Adrenal gland (tissue), 12 donors: ENCODE data around the gene NIPSNAP3A. TPM values are rescaled to one million over a fixed set of nuclear protein-coding genes. Genes with fewer than 3 reads are reported as not detected.
A peak's percentile ranks its signal among the peaks of the same experiment; 100 is the strongest.

Experiments
- DNase-seq, 7 donors: peaks; one replicate each; pipeline ENCODE4 v3.0.0-alpha.2; 2019 to 2020
- H3K27ac ChIP-seq, 5 donors: fragments of 200-600 bp; sonication (generic) in 4 of 5; 1 replicate in 3 of 5; 2 replicates in 2 of 5; pipeline versions ENCODE4 v1.5.1 to v1.8.0; 2016 to 2020; ENCODE audit warnings: mild to moderate bottlenecking in 1 of 5
- H3K27me3 ChIP-seq: fragments of 200-600 bp; 2 replicates; pipeline ENCODE4 v1.8.0; 2021
- H3K36me3 ChIP-seq, 2 donors: fragments of 200-600 bp; replicated peaks in 1 of 2; 1 replicate in 1 of 2; 2 replicates in 1 of 2; pipeline versions ENCODE4 v1.5.1 to v1.8.0; 2018 to 2022
- H3K4me1 ChIP-seq, 2 donors: fragments of 200-600 bp; replicated peaks in 1 of 2; 1 replicate in 1 of 2; 2 replicates in 1 of 2; pipeline versions ENCODE4 v1.5.1 to v1.8.0; 2018 to 2021
- H3K4me3 ChIP-seq, 4 donors: fragments of 200-600 bp; sonication (generic) in 3 of 4; one replicate each; pipeline ENCODE4 v1.5.1; 2016 to 2018
- H3K9me3 ChIP-seq, 3 donors: fragments of 200-600 bp; sonication (generic) in 1 of 3; replicated peaks in 1 of 3; 1 replicate in 2 of 3; 2 replicates in 1 of 3; pipeline versions ENCODE4 v1.5.1 to v1.8.0; 2016 to 2021
- CTCF ChIP-seq, 6 experiments: fragments of 450-650 bp in 4 of 6; fragments of 200-600 bp in 2 of 6; sonication (generic) in 1 of 6; IDR thresholded peaks; 1 replicate in 5 of 6; 2 replicates in 1 of 6; pipeline versions ENCODE4 v1.5.1 to v1.8.0; 2016 to 2021; ENCODE audit warnings: antibody characterized with exemption in 6 of 6, mild to moderate bottlenecking in 2 of 6, moderate library complexity in 1 of 6
- POLR2A ChIP-seq, 2 donors: fragments of 450-650 bp; IDR thresholded peaks; one replicate each; pipeline ENCODE4 v1.6.1; 2017; ENCODE audit warnings: antibody characterized with exemption in 2 of 2, mild to moderate bottlenecking in 2 of 2, moderate library complexity in 1 of 2
- WGBS, 4 donors: extraction: QIAGEN DNeasy Blood & Tissue Kit in 2 of 4; methylation state at CpG; one replicate each; pipeline versions ENCODE4 v1.1.5 to v1.1.7; 2013 to 2017; 5-methylcytosine and 5-hydroxymethylcytosine counted together
- intact Hi-C, 2 donors: fragments of 100-400 bp; cut with DNase I; formaldehyde crosslinking; loops; one replicate each; pipeline versions ENCODE4 v1.14.1 to v1.15.0; 2022 to 2023
- polyA plus RNA-seq, 3 donors: library from polyadenylated mRNA; stranded (reverse); fragments of 200-250 nt in 2 of 3; fragments of 350-450 nt in 1 of 3; fragmentation: Illumina TruSeq in 1 of 3; extraction: RNeasy Lipid Tissue Mini Kit (QIAGEN cat#74804) in 1 of 3; gene quantifications; one replicate each; pipeline ENCODE4 v1.2.3, GENCODE V29; 2013 to 2014
- total RNA-seq, 9 donors: library from RNA; depleted of rRNA in 4 of 9; stranded (reverse); fragments of >200 nt in 4 of 9; fragments of 120-200 nt in 1 of 9; fragmentation: NEBNext Ultra II Directional in 1 of 9; extraction: Animal tissue kit (Norgen Biotek cat#: 25700) in 1 of 9; gene quantifications; one replicate each; pipeline versions ENCODE4 v1.1.0 to v1.2.4, GENCODE V29; 2013 to 2023
- donor health status: healthy with polysubstance abuse.
- donor health status: Bipolar disorder and iron deficiency.
- donor health status: DM: yes; HTN: yes; CAD: no.
- donor health status: DM: no; HTN: no; CAD: no.
- donor health status: DM: no; HTN: no; CAD: no.
- donor health status: DM: yes; HTN: yes; CAD: no.

Gene NIPSNAP3A
- total and polyA plus RNA-seq, 12 donors, result 18.3 to 164 (median 43.7) TPM

- TF ChIP-seq POLR2A (IDR thresholded peaks at IDR 0.05) (no peak), CTCF (IDR thresholded peaks at IDR 0.05) (no peak)
- H3K4me1 ChIP-seq, result peaks cover 18 to 47% of the 10 kb centered on the region in 2 donors
- H3K27ac ChIP-seq, result peak overlapping the region in 1 of 5 donors; percentile 84
- no peak overlapping the region for H3K4me3 ChIP-seq
- 91 to 100% (median 96%) methylated on average over 1 of the region's 1 CpG for WGBS, 4 donors
- no peak for DNase-seq
- intact Hi-C loops, result no loop called here
- H3K9me3 ChIP-seq, result no peaks in the 10 kb centered on the region
- no peaks in the 10 kb centered on the region for H3K27me3 ChIP-seq
- peaks cover 0 to 85% of the 10 kb centered on the region in 2 donors for H3K36me3 ChIP-seq
These were observed 38.8 kb downstream of the NIPSNAP3A start for GRCh38 chr9:104786293-104786692.

DNA sequence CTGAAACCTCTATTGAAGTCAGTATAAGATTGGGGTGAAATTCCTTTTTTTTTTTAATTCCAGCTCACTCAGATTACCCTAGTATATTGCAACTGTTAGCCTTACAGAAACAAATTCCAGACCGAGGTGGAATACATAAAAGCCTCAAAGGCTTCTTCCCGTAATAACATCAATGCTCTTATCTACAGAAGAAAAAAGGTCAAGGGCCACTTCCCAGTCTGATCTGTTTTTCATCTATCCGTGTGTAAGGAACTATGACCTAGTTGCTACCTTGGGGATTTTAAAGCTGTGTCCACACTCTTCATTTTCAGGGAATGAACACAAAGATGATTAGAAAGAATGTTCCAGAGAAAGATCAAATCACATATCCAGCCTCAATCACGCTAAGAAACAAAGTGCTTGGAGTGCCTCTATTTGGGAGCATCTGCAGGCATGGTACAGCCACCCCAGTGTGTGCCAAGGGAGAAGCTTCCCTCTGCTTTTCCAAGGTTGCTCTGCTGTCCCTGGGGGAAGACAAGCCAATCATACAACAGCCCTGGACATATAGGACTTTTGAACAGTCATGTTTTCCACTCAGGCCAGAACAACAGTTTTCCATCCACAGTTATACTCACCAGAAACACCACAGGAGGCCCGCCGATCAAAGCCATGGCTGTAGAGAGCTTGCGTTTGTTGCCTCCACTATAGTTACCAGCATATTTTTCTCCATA, 40.0 kb downstream of the NIPSNAP3A start:
- no peak for TF ChIP-seq POLR2A (IDR thresholded peaks at IDR 0.05)
- TF ChIP-seq CTCF (IDR thresholded peaks at IDR 0.05), result no peak
- no peaks in the 10 kb centered on the region for H3K9me3 ChIP-seq
- DNase-seq, result peak in 3 of 7 donors; percentile 55 to 63 (median 56)
- no peak overlapping the region for H3K4me3 ChIP-seq
- H3K4me1 ChIP-seq, result peaks cover 13 to 40% of the 10 kb centered on the region in 2 donors
- WGBS, 4 donors, result 43 to 54% (median 47%) methylated on average over 7 of the region's 7 CpGs
- intact Hi-C loops, result no loop called here
- peak overlapping the region in 4 of 5 donors; percentile 33 to 84 (median 61) for H3K27ac ChIP-seq
- peaks cover 0 to 96% of the 10 kb centered on the region in 2 donors for H3K36me3 ChIP-seq
- no peaks in the 10 kb centered on the region for H3K27me3 ChIP-seq

GRCh38 chr9:104788251-104788650, 40.8 kb downstream of the NIPSNAP3A start:
- peak overlapping the region in 4 of 5 donors; percentile 33 to 84 (median 61) for H3K27ac ChIP-seq
- H3K4me1 ChIP-seq, result peaks cover 13 to 40% of the 10 kb centered on the region in 2 donors
- DNase-seq, result no peak
- WGBS, 4 donors, result 73 to 84% (median 75%) methylated on average over 2 to 3 of the region's 3 CpGs
- intact Hi-C loops, result no loop called here
- peaks cover 0 to 100% of the 10 kb centered on the region in 2 donors for H3K36me3 ChIP-seq
- H3K4me3 ChIP-seq, result no peak overlapping the region
- TF ChIP-seq POLR2A (IDR thresholded peaks at IDR 0.05) (no peak), CTCF (IDR thresholded peaks at IDR 0.05) (no peak)
- H3K27me3 ChIP-seq, result no peaks in the 10 kb centered on the region
- H3K9me3 ChIP-seq, result no peaks in the 10 kb centered on the region

DNA sequence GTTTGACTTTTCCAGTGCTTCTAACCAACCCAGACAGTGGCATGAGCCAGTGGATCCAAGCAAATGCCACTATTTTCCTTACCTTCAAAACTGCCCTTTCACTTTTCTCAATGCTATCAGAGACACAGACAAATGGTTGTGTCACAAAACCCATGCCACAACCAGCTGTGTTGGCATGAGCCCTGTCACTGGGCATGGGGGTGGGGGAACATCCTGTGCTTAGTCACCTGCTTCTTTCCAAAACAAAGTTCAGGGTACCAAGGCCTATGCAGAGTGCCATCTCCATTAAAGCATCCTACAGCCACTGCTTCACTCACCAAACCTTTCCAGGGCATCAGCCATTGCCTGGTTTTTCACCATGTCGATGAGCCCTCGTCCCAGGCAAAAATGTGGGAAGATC, 46.6 kb downstream of the NIPSNAP3A start:
- H3K9me3 ChIP-seq, result no peaks in the 10 kb centered on the region
- DNase-seq, result peak in 3 of 7 donors; percentile 58 to 83 (median 78)
- H3K4me1 ChIP-seq, result peaks cover 3 to 55% of the 10 kb centered on the region in 2 donors
- TF ChIP-seq CTCF (IDR thresholded peaks at IDR 0.05), result no peak
- TF ChIP-seq POLR2A (IDR thresholded peaks at IDR 0.05), result no peak
- H3K4me3 ChIP-seq, result no peak overlapping the region
- intact Hi-C loops, result no loop called here
- peaks cover 0 to 100% of the 10 kb centered on the region in 2 donors for H3K36me3 ChIP-seq
- H3K27me3 ChIP-seq, result no peaks in the 10 kb centered on the region
- H3K27ac ChIP-seq, result peak overlapping the region in 3 of 5 donors; percentile 10 to 70 (median 13)
- WGBS, 4 donors, result 83 to 96% (median 89%) methylated on average over 2 of the region's 2 CpGs
